Measurements from ENCODE around the gene ETV5.

The ETV5 gene

GRCh38 chr3:186142393-186142932 is 33.6 kb upstream of the ETV5 start:
- no peaks in the 10 kb centered on the region for H3K9me3 ChIP-seq (ENCODE audit: control insufficient read depth, insufficient read depth, low read depth, low read length)
- no peak for TF ChIP-seq ZNF791 (tag by site-specific recombination; IDR thresholded peaks at IDR 0.05)
- no peak for TF ChIP-seq ZNF658 (tag by site-specific recombination; IDR thresholded peaks at IDR 0.05)
- TF ChIP-seq ZBTB48 (tag by site-specific recombination; IDR thresholded peaks at IDR 0.05) = no peak
- TF ChIP-seq ZBTB20 (tag by site-specific recombination; IDR thresholded peaks at IDR 0.05) = no peak
- TF ChIP-seq TSHZ1 (tag by site-specific recombination; IDR thresholded peaks at IDR 0.05; ENCODE audit: borderline replicate concordance) = no peak
- H3K4me3 ChIP-seq (ENCODE audit: low read depth, low read length) = no peak overlapping the region
- H3K36me3 ChIP-seq (ENCODE audit: control insufficient read depth in 2 of 2, insufficient read depth in 1 of 2, low read length in 2 of 2) = no peaks in the 10 kb centered on the region
- ChIA-PET POLR2A (interaction anchor here (0.6 kb wide), 1 partner anchor 35 kb away, joined by 4 read pairs; no protein-coding TSS in a partner anchor), CTCF (interaction anchor here (0.8 to 1.4 kb wide), 2 partner anchors 9 to 394 kb away, joined by 3 read pairs; no protein-coding TSS in a partner anchor)
- no peak overlapping the region for H3K27ac ChIP-seq (ENCODE audit: extremely low read depth, low read depth, low read length)
- H3K4me1 ChIP-seq (ENCODE audit: control insufficient read depth, insufficient read depth, low read length) = no peaks in the 10 kb centered on the region

- no peak overlapping the region for H3K4me3 ChIP-seq (ENCODE audit: low read depth, low read length)
- no peak overlapping the region for H3K27ac ChIP-seq (ENCODE audit: extremely low read depth, low read depth, low read length)
- TF ChIP-seq ZNF18 (tag by site-specific recombination; IDR thresholded peaks at IDR 0.05) (no peak), KLF16 (tag by site-specific recombination; IDR thresholded peaks at IDR 0.05) (no peak), ZNF626 (tag by site-specific recombination; IDR thresholded peaks at IDR 0.05) (no peak), ZNF404 (tag by site-specific recombination; IDR thresholded peaks at IDR 0.05) (no peak), ZNF785 (tag by site-specific recombination; IDR thresholded peaks at IDR 0.05) (no peak)
- CTCF ChIA-PET = interaction anchor here (1.4 kb wide), 1 partner anchor 8 kb away, joined by 3 read pairs; no protein-coding TSS in a partner anchor
- POLR2A ChIA-PET = interaction anchor here (0.6 kb wide), 1 partner anchor 34 kb away, joined by 4 read pairs; no protein-coding TSS in a partner anchor
- no peaks in the 10 kb centered on the region for H3K36me3 ChIP-seq (ENCODE audit: control insufficient read depth in 2 of 2, insufficient read depth in 1 of 2, low read length in 2 of 2)
- H3K9me3 ChIP-seq (ENCODE audit: control insufficient read depth, insufficient read depth, low read depth, low read length) = no peaks in the 10 kb centered on the region
- no peaks in the 10 kb centered on the region for H3K4me1 ChIP-seq (ENCODE audit: control insufficient read depth, insufficient read depth, low read length)
These were observed 32.9 kb upstream of the ETV5 start for GRCh38 chr3:186141790-186142189.

- H3K9me3 ChIP-seq (ENCODE audit: control insufficient read depth, insufficient read depth, low read depth, low read length) = no peaks in the 10 kb centered on the region
- ChIA-PET CTCF (no interaction called here), POLR2A (no interaction called here)
- H3K36me3 ChIP-seq (ENCODE audit: control insufficient read depth in 2 of 2, insufficient read depth in 1 of 2, low read length in 2 of 2) = no peaks in the 10 kb centered on the region
- no peak overlapping the region for H3K27ac ChIP-seq (ENCODE audit: extremely low read depth, low read depth, low read length)
- H3K4me3 ChIP-seq (ENCODE audit: low read depth, low read length) = no peak overlapping the region
- no peaks in the 10 kb centered on the region for H3K4me1 ChIP-seq (ENCODE audit: control insufficient read depth, insufficient read depth, low read length)
- TF ChIP-seq ZNF670 (tag by site-specific recombination; IDR thresholded peaks at IDR 0.05; ENCODE audit: low read depth) (no peak), ZNF776 (tag by site-specific recombination; IDR thresholded peaks at IDR 0.05; ENCODE audit: borderline replicate concordance) (no peak), ZNF311 (tag by site-specific recombination; IDR thresholded peaks at IDR 0.05; ENCODE audit: borderline replicate concordance) (no peak), KLF8 (tag by site-specific recombination; IDR thresholded peaks at IDR 0.05) (no peak), ZNF792 (tag by site-specific recombination; IDR thresholded peaks at IDR 0.05) (no peak), ZNF266 (tag by site-specific recombination; IDR thresholded peaks at IDR 0.05; ENCODE audit: low read depth) (no peak), SP7 (tag by site-specific recombination; IDR thresholded peaks at IDR 0.05) (no peak)
- TF ChIP-seq, protein P1, sequence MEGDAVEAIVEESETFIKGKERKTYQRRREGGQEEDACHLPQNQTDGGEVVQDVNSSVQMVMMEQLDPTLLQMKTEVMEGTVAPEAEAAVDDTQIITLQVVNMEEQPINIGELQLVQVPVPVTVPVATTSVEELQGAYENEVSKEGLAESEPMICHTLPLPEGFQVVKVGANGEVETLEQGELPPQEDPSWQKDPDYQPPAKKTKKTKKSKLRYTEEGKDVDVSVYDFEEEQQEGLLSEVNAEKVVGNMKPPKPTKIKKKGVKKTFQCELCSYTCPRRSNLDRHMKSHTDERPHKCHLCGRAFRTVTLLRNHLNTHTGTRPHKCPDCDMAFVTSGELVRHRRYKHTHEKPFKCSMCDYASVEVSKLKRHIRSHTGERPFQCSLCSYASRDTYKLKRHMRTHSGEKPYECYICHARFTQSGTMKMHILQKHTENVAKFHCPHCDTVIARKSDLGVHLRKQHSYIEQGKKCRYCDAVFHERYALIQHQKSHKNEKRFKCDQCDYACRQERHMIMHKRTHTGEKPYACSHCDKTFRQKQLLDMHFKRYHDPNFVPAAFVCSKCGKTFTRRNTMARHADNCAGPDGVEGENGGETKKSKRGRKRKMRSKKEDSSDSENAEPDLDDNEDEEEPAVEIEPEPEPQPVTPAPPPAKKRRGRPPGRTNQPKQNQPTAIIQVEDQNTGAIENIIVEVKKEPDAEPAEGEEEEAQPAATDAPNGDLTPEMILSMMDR (tag by site-specific recombination; IDR thresholded peaks at IDR 0.05) = no peak
- TF ChIP-seq, protein P2, sequence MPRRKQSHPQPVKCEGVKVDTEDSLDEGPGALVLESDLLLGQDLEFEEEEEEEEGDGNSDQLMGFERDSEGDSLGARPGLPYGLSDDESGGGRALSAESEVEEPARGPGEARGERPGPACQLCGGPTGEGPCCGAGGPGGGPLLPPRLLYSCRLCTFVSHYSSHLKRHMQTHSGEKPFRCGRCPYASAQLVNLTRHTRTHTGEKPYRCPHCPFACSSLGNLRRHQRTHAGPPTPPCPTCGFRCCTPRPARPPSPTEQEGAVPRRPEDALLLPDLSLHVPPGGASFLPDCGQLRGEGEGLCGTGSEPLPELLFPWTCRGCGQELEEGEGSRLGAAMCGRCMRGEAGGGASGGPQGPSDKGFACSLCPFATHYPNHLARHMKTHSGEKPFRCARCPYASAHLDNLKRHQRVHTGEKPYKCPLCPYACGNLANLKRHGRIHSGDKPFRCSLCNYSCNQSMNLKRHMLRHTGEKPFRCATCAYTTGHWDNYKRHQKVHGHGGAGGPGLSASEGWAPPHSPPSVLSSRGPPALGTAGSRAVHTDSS (tag by site-specific recombination; IDR thresholded peaks at IDR 0.05) = no peak
- TF ChIP-seq, protein P3, sequence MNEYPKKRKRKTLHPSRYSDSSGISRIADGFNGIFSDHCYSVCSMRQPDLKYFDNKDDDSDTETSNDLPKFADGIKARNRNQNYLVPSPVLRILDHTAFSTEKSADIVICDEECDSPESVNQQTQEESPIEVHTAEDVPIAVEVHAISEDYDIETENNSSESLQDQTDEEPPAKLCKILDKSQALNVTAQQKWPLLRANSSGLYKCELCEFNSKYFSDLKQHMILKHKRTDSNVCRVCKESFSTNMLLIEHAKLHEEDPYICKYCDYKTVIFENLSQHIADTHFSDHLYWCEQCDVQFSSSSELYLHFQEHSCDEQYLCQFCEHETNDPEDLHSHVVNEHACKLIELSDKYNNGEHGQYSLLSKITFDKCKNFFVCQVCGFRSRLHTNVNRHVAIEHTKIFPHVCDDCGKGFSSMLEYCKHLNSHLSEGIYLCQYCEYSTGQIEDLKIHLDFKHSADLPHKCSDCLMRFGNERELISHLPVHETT (tag by site-specific recombination; IDR thresholded peaks at IDR 0.05) = no peak
These were observed 29.5 kb upstream of the ETV5 start for GRCh38 chr3:186138272-186138981.
